CD4-positive, alpha-beta T cell treated with Interleukin-10 for 1 hour (primary cell): ENCODE measurements around the gene INPP4B.

Source experiments
- DNase-seq: peaks from one replicate; pipeline ENCODE4 v3.0.0-alpha.2; 2020

Gene INPP4B

GRCh38 chr4:142846108-142846728 is at the start of gene INPP4B:
Gene INPP4B, minus strand, starts transcription at chr4:142846301.
- DNase-seq, result peak; percentile 38

GRCh38 chr4:142893012-142893411 is 46.9 kb upstream of the INPP4B start:
- no peak for DNase-seq

GRCh38 chr4:142886566-142886965 is 40.5 kb upstream of the INPP4B start:
- no peak for DNase-seq

GRCh38 chr4:142883040-142883832 is 37.1 kb upstream of the INPP4B start:
- no peak for DNase-seq

GRCh38 chr4:142882159-142882558 is 36.1 kb upstream of the INPP4B start:
- DNase-seq, result no peak

- no peak for DNase-seq
Measured at GRCh38 chr4:142881331-142881730, 35.2 kb upstream of the INPP4B start.

GRCh38 chr4:142875117-142875516 is 29.0 kb upstream of the INPP4B start:
- DNase-seq, result no peak

GRCh38 chr4:142874684-142875083 is 28.6 kb upstream of the INPP4B start:
- no peak for DNase-seq

GRCh38 chr4:142866685-142867084 is 20.6 kb upstream of the INPP4B start:
- no peak for DNase-seq

GRCh38 chr4:142861351-142861750 is 15.2 kb upstream of the INPP4B start:
- no peak for DNase-seq

GRCh38 chr4:142858965-142859364 is 12.9 kb upstream of the INPP4B start:
- DNase-seq, result no peak

- DNase-seq, result no peak
Measured at GRCh38 chr4:142858446-142858845, 12.3 kb upstream of the INPP4B start.

- DNase-seq, result no peak
Measured at GRCh38 chr4:142856576-142856975, 10.5 kb upstream of the INPP4B start.

GRCh38 chr4:142850478-142850877 is 4.4 kb upstream of the INPP4B start:
- DNase-seq, result no peak

GRCh38 chr4:142846729-142847596 is 862 bp upstream of the INPP4B start:
- peak; percentile 78 for DNase-seq

- no peak for DNase-seq
Measured at GRCh38 chr4:142845293-142846107, 601 bp downstream of the INPP4B start.

- no peak for DNase-seq
Measured at GRCh38 chr4:142844782-142845181, 1.3 kb downstream of the INPP4B start.

GRCh38 chr4:142840516-142841123 is 5.5 kb downstream of the INPP4B start:
- peak; percentile 49 for DNase-seq

- no peak for DNase-seq
Measured at GRCh38 chr4:142838778-142839177, 7.3 kb downstream of the INPP4B start.

GRCh38 chr4:142832022-142832421 is 14.1 kb downstream of the INPP4B start:
- no peak for DNase-seq

GRCh38 chr4:142826503-142827241 is 19.4 kb downstream of the INPP4B start:
- no peak for DNase-seq
